ENCODE results near the gene TASP1.

- TF ChIP-seq, protein P1, sequence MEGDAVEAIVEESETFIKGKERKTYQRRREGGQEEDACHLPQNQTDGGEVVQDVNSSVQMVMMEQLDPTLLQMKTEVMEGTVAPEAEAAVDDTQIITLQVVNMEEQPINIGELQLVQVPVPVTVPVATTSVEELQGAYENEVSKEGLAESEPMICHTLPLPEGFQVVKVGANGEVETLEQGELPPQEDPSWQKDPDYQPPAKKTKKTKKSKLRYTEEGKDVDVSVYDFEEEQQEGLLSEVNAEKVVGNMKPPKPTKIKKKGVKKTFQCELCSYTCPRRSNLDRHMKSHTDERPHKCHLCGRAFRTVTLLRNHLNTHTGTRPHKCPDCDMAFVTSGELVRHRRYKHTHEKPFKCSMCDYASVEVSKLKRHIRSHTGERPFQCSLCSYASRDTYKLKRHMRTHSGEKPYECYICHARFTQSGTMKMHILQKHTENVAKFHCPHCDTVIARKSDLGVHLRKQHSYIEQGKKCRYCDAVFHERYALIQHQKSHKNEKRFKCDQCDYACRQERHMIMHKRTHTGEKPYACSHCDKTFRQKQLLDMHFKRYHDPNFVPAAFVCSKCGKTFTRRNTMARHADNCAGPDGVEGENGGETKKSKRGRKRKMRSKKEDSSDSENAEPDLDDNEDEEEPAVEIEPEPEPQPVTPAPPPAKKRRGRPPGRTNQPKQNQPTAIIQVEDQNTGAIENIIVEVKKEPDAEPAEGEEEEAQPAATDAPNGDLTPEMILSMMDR (IDR thresholded peaks at IDR 0.05) = no peak
- no peak for TF ChIP-seq EZH2 (IDR thresholded peaks at IDR 0.05; ENCODE audit: borderline replicate concordance, insufficient read depth, low read depth, low read length, poor library complexity, severe bottlenecking)
Measured at GRCh38 chr20:13656721-13657368, 18.1 kb upstream of the TASP1 start.

Data from B cell (primary cell).